GM12801 (cell line): ENCODE results near the gene R3HDM1.

Experiments
- CTCF ChIP-seq: IDR thresholded peaks from one replicate; pipeline ENCODE4 v1.5.1; 2011; ENCODE audit warnings: control low read depth; ENCODE audit not compliant: insufficient read length; ENCODE audit errors: extremely low read depth

Gene R3HDM1

GRCh38 chr2:135512099-135512498 is 19.2 kb upstream of the R3HDM1 start:
- no peak for TF ChIP-seq CTCF

GRCh38 chr2:135525786-135526185 is 5.5 kb upstream of the R3HDM1 start:
- TF ChIP-seq CTCF: no peak

- no peak for TF ChIP-seq CTCF
Measured at GRCh38 chr2:135528006-135528405, 3.3 kb upstream of the R3HDM1 start.

- no peak for TF ChIP-seq CTCF
Measured at GRCh38 chr2:135530313-135531230, 712 bp upstream of the R3HDM1 start, which contains the start of gene ZRANB3. ZRANB3 (minus strand) TSS chr2:135531218.

GRCh38 chr2:135532581-135532980 is 1.3 kb downstream of the R3HDM1 start:
- no peak for TF ChIP-seq CTCF

GRCh38 chr2:135546436-135546835 is 15.2 kb downstream of the R3HDM1 start:
- no peak for TF ChIP-seq CTCF

- no peak for TF ChIP-seq CTCF
Measured at GRCh38 chr2:135547311-135547710, 16.0 kb downstream of the R3HDM1 start.
